A549 (cell line): ENCODE data around the gene ANKRD28. TPM values are rescaled to one million over a fixed set of nuclear protein-coding genes. Genes with fewer than 3 reads are reported as not detected.

ENCODE experiments used
- ATAC-seq, 2 experiments: fragments of 200-7000 bp in 1 of 2; fragments of >200 bp in 1 of 2; cut with Nextera tagmentation in 1 of 2; cut with Tn5 transposase in 1 of 2; 3 replicates each; pipeline versions ENCODE4 v1.8.0 to v1.9.1; 2018 to 2020; ENCODE audit warnings: mild to moderate bottlenecking in 1 of 2, moderate library complexity in 1 of 2
- CTCF ChIA-PET: fragments of 300-600 bp; sonication (Branson Sonifier 250); formaldehyde crosslinking; extraction: SDS; loops from one replicate; lab custom pipeline; 2021; ENCODE audit warnings: antibody characterized with exemption, inconsistent platforms; lab: Yijun Ruan, JAX
- POLR2A ChIA-PET: fragments of 350-600 bp; formaldehyde crosslinking; extraction: SDS; loops from one replicate; lab custom pipeline; 2021; ENCODE audit warnings: antibody characterized with exemption, inconsistent platforms; lab: Yijun Ruan, JAX
- DNase-seq, 2 experiments: peaks; one replicate each; pipeline versions ENCODE4 v3.0.0 to v3.0.0-alpha.2; 2011 to 2016; ENCODE audit warnings: low read depth in 1 of 2, low spot score in 1 of 2
- FAIRE-seq: peaks from 2 replicates; lab custom pipeline; 2011; peaks lifted over from hg19 to GRCh38; lab: Jason Lieb, UNC
- H3K27ac ChIP-seq, 2 experiments: fragments of >200 bp; sonication (Bioruptor Twin); formaldehyde crosslinking; 3 replicates each; pipeline ENCODE4 v1.5.1; 2016 to 2017
- H3K4me1 ChIP-seq: fragments of >200 bp; sonication (Bioruptor Twin); formaldehyde crosslinking; 3 replicates; pipeline ENCODE4 v1.6.1; 2016
- H3K4me2 ChIP-seq: fragments of >200 bp; sonication (Bioruptor Twin); formaldehyde crosslinking; 3 replicates; pipeline ENCODE4 v1.6.1; 2016
- H3K4me3 ChIP-seq: fragments of >200 bp; sonication (Bioruptor Twin); formaldehyde crosslinking; 3 replicates; pipeline ENCODE4 v1.5.1; 2016
- H3K9me3 ChIP-seq: fragments of >200 bp; sonication (Bioruptor Twin); formaldehyde crosslinking; 3 replicates; pipeline ENCODE4 v1.6.1; 2016
- BHLHE40 ChIP-seq: IDR thresholded peaks from 2 replicates; pipeline ENCODE4 v1.6.1; 2012; ENCODE audit warnings: low read depth, low read length, inconsistent platforms
- CBX8 ChIP-seq: fragments of 200-600 bp; sonication (generic); IDR thresholded peaks from 2 replicates; pipeline ENCODE4 v1.6.1; 2016
- CEBPB ChIP-seq, 2 experiments: fragments of >200 bp in 1 of 2; sonication (Bioruptor Twin) in 1 of 2; formaldehyde crosslinking in 1 of 2; IDR thresholded peaks; 2 replicates each; pipeline ENCODE4 v1.6.1; 2012 to 2016
- CHD2 ChIP-seq: fragments of 150-350 bp; IDR thresholded peaks from 2 replicates; pipeline ENCODE4 v1.6.1; 2014; ENCODE audit warnings: low read length; ENCODE audit not compliant: partially characterized antibody
- CHD4 ChIP-seq: fragments of 200-600 bp; sonication (generic); IDR thresholded peaks from 2 replicates; pipeline ENCODE4 v1.6.1; 2016; ENCODE audit warnings: antibody characterized with exemption, mild to moderate bottlenecking, borderline replicate concordance
- EHF ChIP-seq: fragments of 250-450 bp; sonication (Bioruptor Pico); IDR thresholded peaks from 2 replicates; pipeline ENCODE4 v1.5.0; 2020; ENCODE audit warnings: mild to moderate bottlenecking
- EP300 ChIP-seq, 2 experiments: fragments of >200 bp; sonication (Bioruptor Twin); formaldehyde crosslinking; IDR thresholded peaks; 2 replicates in 1 of 2; 3 replicates in 1 of 2; pipeline ENCODE4 v1.6.1; 2016 to 2017
- FOSB ChIP-seq: fragments of 250-450 bp; sonication (Bioruptor Pico); IDR thresholded peaks from 2 replicates; pipeline ENCODE4 v1.5.0; 2020; ENCODE audit warnings: mild to moderate bottlenecking, moderate library complexity
- FOSL2 ChIP-seq, 2 experiments: fragments of 450-650 bp in 1 of 2; fragments of >200 bp in 1 of 2; sonication (Bioruptor Twin) in 1 of 2; formaldehyde crosslinking; IDR thresholded peaks; 2 replicates each; pipeline versions ENCODE4 v1.5.0 to v1.6.1; 2016 to 2020; ENCODE audit warnings: mild to moderate bottlenecking in 1 of 2, moderate library complexity in 1 of 2
- FOXS1 ChIP-seq: fragments of 250-450 bp; sonication (Bioruptor Pico); IDR thresholded peaks from 2 replicates; pipeline ENCODE4 v1.5.0; 2020; ENCODE audit warnings: mild to moderate bottlenecking, moderate library complexity
- GATA3 ChIP-seq: IDR thresholded peaks from 2 replicates; pipeline ENCODE4 v1.6.1; 2012; ENCODE audit warnings: borderline replicate concordance
- HDAC2 ChIP-seq: fragments of 200-600 bp; sonication (generic); IDR thresholded peaks from 2 replicates; pipeline ENCODE4 v1.6.1; 2016
- HOXA7 ChIP-seq: fragments of 250-450 bp; sonication (Bioruptor Pico); IDR thresholded peaks from 2 replicates; pipeline ENCODE4 v1.5.0; 2020; ENCODE audit warnings: mild to moderate bottlenecking, moderate library complexity
- HOXB5 ChIP-seq: fragments of 250-450 bp; sonication (Bioruptor Pico); IDR thresholded peaks from 2 replicates; pipeline ENCODE4 v1.5.0; 2020; ENCODE audit warnings: mild to moderate bottlenecking, moderate library complexity
- JUN ChIP-seq, 2 experiments: fragments of >200 bp; sonication (Bioruptor Twin); formaldehyde crosslinking; IDR thresholded peaks; 2 replicates in 1 of 2; 3 replicates in 1 of 2; pipeline ENCODE4 v1.6.1; 2016 to 2017
- KDM5A ChIP-seq: fragments of 200-600 bp; sonication (generic); IDR thresholded peaks from 2 replicates; pipeline ENCODE4 v1.6.1; 2016; ENCODE audit warnings: antibody characterized with exemption, mild to moderate bottlenecking
- MAZ ChIP-seq: fragments of 150-350 bp; IDR thresholded peaks from 2 replicates; pipeline ENCODE4 v1.6.1; 2014; ENCODE audit warnings: antibody characterized with exemption, low read depth, low read length, borderline replicate concordance
- MYC ChIP-seq: IDR thresholded peaks from 2 replicates; pipeline ENCODE4 v1.6.1; 2012; ENCODE audit warnings: mild to moderate bottlenecking, inconsistent platforms, low read length, improper control_type of control experiment, borderline replicate concordance
- NFE2L2 ChIP-seq: fragments of 150-350 bp; conservative IDR thresholded peaks from 2 replicates; pipeline ENCODE4 v1.6.1; 2014; ENCODE audit warnings: low read length
- POLR2AphosphoS2 ChIP-seq: conservative IDR thresholded peaks from 2 replicates; pipeline ENCODE4 v1.6.1; 2012; ENCODE audit warnings: low read length, improper control_type of control experiment, inconsistent platforms
- RAD21 ChIP-seq, 2 experiments: fragments of >200 bp in 1 of 2; sonication (Bioruptor Twin) in 1 of 2; formaldehyde crosslinking in 1 of 2; IDR thresholded peaks in 1 of 2; conservative IDR thresholded peaks in 1 of 2; 2 replicates in 1 of 2; 3 replicates in 1 of 2; pipeline ENCODE4 v1.6.1; 2012 to 2018; ENCODE audit warnings: inconsistent platforms in 1 of 2
- RARB ChIP-seq: fragments of 250-450 bp; sonication (Bioruptor Pico); IDR thresholded peaks from 2 replicates; pipeline ENCODE4 v1.8.0; 2021; ENCODE audit warnings: mild to moderate bottlenecking, moderate library complexity
- RCOR1 ChIP-seq: fragments of 150-350 bp; IDR thresholded peaks from 2 replicates; pipeline ENCODE4 v1.6.1; 2014; ENCODE audit warnings: antibody characterized with exemption, low read length, low read depth
- TP53 ChIP-seq: fragments of 250-450 bp; sonication (Bioruptor Pico); IDR thresholded peaks from 2 replicates; pipeline ENCODE4 v1.5.0; 2021; ENCODE audit warnings: mild to moderate bottlenecking, moderate library complexity
- ZFP36 ChIP-seq: fragments of 450-650 bp; IDR thresholded peaks from 2 replicates; pipeline ENCODE4 v1.6.1; 2014; ENCODE audit warnings: borderline replicate concordance; ENCODE audit not compliant: partially characterized antibody
- ZNF302 ChIP-seq: fragments of 250-450 bp; sonication (Bioruptor Pico); IDR thresholded peaks from 2 replicates; pipeline ENCODE4 v1.9.0; 2021; ENCODE audit warnings: inconsistent platforms, mild to moderate bottlenecking, moderate library complexity
- ZSCAN20 ChIP-seq: fragments of 250-450 bp; sonication (Bioruptor Pico); IDR thresholded peaks from 2 replicates; pipeline ENCODE4 v1.8.0; 2022; ENCODE audit warnings: mild to moderate bottlenecking, moderate library complexity
- WGBS: methylation state at CpG from one replicate; pipeline ENCODE4 v1.1.6; 2017; ENCODE audit errors: missing lambda C conversion rate; 5-methylcytosine and 5-hydroxymethylcytosine counted together
- polyA plus RNA-seq, 4 experiments: library from polyadenylated mRNA; depleted of rRNA in 3 of 4; stranded (reverse); fragments of >200 nt; fragmentation: RNase III in 1 of 4; extraction: RNeasy Plus Mini Kit Qiagen cat#74134 plus additional on column Dnase treatment in 1 of 4; gene quantifications; 2 replicates in 3 of 4; 3 replicates in 1 of 4; pipeline ENCODE4 v1.2.3, GENCODE V29; 2011 to 2017
- TF ChIP-seq, protein P1 (sequence below): fragments of 250-450 bp; sonication (Bioruptor Pico); IDR thresholded peaks from 2 replicates; pipeline ENCODE4 v1.5.0; 2020; ENCODE audit warnings: low read depth, mild to moderate bottlenecking, moderate library complexity
- TF ChIP-seq, protein P2 (sequence below): IDR thresholded peaks from 2 replicates; pipeline ENCODE4 v1.6.1; 2012
- TF ChIP-seq, protein P3 (sequence below): fragments of >200 bp; sonication (Bioruptor Twin); formaldehyde crosslinking; IDR thresholded peaks from 2 replicates; pipeline ENCODE4 v1.6.1; 2016
- TF ChIP-seq, protein P4 (sequence below): fragments of >200 bp; sonication (Bioruptor Twin); formaldehyde crosslinking; IDR thresholded peaks from 3 replicates; pipeline ENCODE4 v1.5.1; 2016

ANKRD28 gene
- polyA plus RNA-seq, 2 of the 4 experiments (the other 2 are of a cell fraction), result 29.9 to 72.0 TPM

- WGBS, result 71% methylated on average over 2 of the region's 2 CpGs
- no peak for DNase-seq
- POLR2A ChIA-PET, result no interaction called here
- no peak for ATAC-seq
- Histone ChIP-seq H3K4me1 (peaks cover 8% of the 10 kb centered on the region; the same call in 1 of the 3 replicates), H3K27ac (no peak overlapping the region), H3K4me3 (no peak overlapping the region), H3K9me3 (no peaks in the 10 kb centered on the region), H3K4me2 (no peak overlapping the region)
- TF ChIP-seq JUN (IDR thresholded peaks at IDR 0.05) (no peak), RAD21 (conservative IDR thresholded peaks at IDR 0.05 in 1 of 2, IDR thresholded peaks at IDR 0.05 in 1 of 2) (no peak), HOXB5 (no peak), ZFP36 (no peak), NFE2L2 (no peak), RARB (CRISPR knock-in tag) (no peak), KDM5A (no peak), BHLHE40 (no peak), EP300 (IDR thresholded peaks at IDR 0.05) (no peak), HDAC2 (no peak), GATA3 (no peak), CBX8 (no peak), POLR2AphosphoS2 (no peak), CHD4 (no peak), FOXS1 (CRISPR knock-in tag) (no peak)
- TF ChIP-seq, protein P1, sequence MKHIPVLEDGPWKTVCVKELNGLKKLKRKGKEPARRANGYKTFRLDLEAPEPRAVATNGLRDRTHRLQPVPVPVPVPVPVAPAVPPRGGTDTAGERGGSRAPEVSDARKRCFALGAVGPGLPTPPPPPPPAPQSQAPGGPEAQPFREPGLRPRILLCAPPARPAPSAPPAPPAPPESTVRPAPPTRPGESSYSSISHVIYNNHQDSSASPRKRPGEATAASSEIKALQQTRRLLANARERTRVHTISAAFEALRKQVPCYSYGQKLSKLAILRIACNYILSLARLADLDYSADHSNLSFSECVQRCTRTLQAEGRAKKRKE (CRISPR knock-in tag), result no peak
- CTCF ChIA-PET, result no interaction called here
- FAIRE-seq, result no peak
Measured at GRCh38 chr3:15681668-15682067, 116.1 kb downstream of the ANKRD28 start.

- FAIRE-seq, result no peak
- WGBS, result 93% methylated on average over 5 of the region's 5 CpGs
Measured at GRCh38 chr3:15679306-15679705, 118.5 kb downstream of the ANKRD28 start.

GRCh38 chr3:15676259-15676658 is 121.5 kb downstream of the ANKRD28 start:
- no peak overlapping the region for H3K27ac ChIP-seq
- no peak for FAIRE-seq
- no peaks in the 10 kb centered on the region for H3K9me3 ChIP-seq
- H3K4me3 ChIP-seq, result no peak overlapping the region
- ATAC-seq, result no peak
- 0 out of 3 replicates have a peak, but pooled peaks cover 4% of the 10 kb centered on the region for H3K4me1 ChIP-seq
- no peak for DNase-seq
- 87% methylated on average over 2 of the region's 2 CpGs for WGBS
- H3K4me2 ChIP-seq, result no peak overlapping the region
- POLR2A ChIA-PET, result no interaction called here
- CTCF ChIA-PET, result interaction anchor here (1.9 kb wide), 1 partner anchor 46 kb away, joined by 4 read pairs; no protein-coding TSS in a partner anchor
- TF ChIP-seq MYC, result no peak
- no peak for TF ChIP-seq FOSB (CRISPR knock-in tag)
- no peak for TF ChIP-seq POLR2AphosphoS2
- no peak for TF ChIP-seq CHD2
- no peak for TF ChIP-seq ZNF302 (CRISPR knock-in tag)
- TF ChIP-seq, protein P2, sequence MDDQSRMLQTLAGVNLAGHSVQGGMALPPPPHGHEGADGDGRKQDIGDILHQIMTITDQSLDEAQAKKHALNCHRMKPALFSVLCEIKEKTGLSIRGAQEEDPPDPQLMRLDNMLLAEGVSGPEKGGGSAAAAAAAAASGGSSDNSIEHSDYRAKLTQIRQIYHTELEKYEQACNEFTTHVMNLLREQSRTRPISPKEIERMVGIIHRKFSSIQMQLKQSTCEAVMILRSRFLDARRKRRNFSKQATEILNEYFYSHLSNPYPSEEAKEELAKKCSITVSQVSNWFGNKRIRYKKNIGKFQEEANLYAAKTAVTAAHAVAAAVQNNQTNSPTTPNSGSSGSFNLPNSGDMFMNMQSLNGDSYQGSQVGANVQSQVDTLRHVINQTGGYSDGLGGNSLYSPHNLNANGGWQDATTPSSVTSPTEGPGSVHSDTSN, result no peak
- no peak for TF ChIP-seq ZSCAN20
- TF ChIP-seq HOXA7, result no peak
- TF ChIP-seq MAZ, result no peak
- TF ChIP-seq HDAC2, result no peak
- TF ChIP-seq TP53, result no peak
- TF ChIP-seq EP300 (IDR thresholded peaks at IDR 0.05), result no peak
- no peak for TF ChIP-seq CEBPB (IDR thresholded peaks at IDR 0.05)
- TF ChIP-seq, protein P1 (CRISPR knock-in tag), result no peak
- TF ChIP-seq, protein P3, sequence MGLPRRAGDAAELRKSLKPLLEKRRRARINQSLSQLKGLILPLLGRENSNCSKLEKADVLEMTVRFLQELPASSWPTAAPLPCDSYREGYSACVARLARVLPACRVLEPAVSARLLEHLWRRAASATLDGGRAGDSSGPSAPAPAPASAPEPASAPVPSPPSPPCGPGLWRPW, result no peak
- TF ChIP-seq, protein P4, sequence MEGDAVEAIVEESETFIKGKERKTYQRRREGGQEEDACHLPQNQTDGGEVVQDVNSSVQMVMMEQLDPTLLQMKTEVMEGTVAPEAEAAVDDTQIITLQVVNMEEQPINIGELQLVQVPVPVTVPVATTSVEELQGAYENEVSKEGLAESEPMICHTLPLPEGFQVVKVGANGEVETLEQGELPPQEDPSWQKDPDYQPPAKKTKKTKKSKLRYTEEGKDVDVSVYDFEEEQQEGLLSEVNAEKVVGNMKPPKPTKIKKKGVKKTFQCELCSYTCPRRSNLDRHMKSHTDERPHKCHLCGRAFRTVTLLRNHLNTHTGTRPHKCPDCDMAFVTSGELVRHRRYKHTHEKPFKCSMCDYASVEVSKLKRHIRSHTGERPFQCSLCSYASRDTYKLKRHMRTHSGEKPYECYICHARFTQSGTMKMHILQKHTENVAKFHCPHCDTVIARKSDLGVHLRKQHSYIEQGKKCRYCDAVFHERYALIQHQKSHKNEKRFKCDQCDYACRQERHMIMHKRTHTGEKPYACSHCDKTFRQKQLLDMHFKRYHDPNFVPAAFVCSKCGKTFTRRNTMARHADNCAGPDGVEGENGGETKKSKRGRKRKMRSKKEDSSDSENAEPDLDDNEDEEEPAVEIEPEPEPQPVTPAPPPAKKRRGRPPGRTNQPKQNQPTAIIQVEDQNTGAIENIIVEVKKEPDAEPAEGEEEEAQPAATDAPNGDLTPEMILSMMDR, result no peak
- no peak for TF ChIP-seq RCOR1

More at GRCh38 chr3:15679306-15679705, 118.5 kb downstream of the ANKRD28 start:
- Histone ChIP-seq H3K27ac (peak overlapping the region in 1 of 2 experiments; percentile 28; a peak in 1 of 6 replicates), H3K9me3 (no peaks in the 10 kb centered on the region), H3K4me1 (peaks cover 8% of the 10 kb centered on the region; the same call in 1 of the 3 replicates), H3K4me3 (no peak overlapping the region), H3K4me2 (no peak overlapping the region)
- no peak for ATAC-seq
- ChIA-PET CTCF (interaction anchor here (1.1 kb wide), 1 partner anchor 16 kb away, joined by 3 read pairs; no protein-coding TSS in a partner anchor), POLR2A (no interaction called here)
- no peak for TF ChIP-seq BHLHE40
- TF ChIP-seq CHD2, result no peak
- TF ChIP-seq FOSL2 (IDR thresholded peaks at IDR 0.05), result no peak
- TF ChIP-seq FOSL2 (CRISPR knock-in tag; IDR thresholded peaks at IDR 0.05), result no peak
- TF ChIP-seq EHF, result no peak
- DNase-seq, result no peak
